ENCODE results near the gene PARP11. TPM values are rescaled to one million over a fixed set of nuclear protein-coding genes. Genes with fewer than 3 reads are reported as not detected.

Gene PARP11
- total RNA-seq, 1 experiment from 2014 or later = 2.7 TPM

DNA sequence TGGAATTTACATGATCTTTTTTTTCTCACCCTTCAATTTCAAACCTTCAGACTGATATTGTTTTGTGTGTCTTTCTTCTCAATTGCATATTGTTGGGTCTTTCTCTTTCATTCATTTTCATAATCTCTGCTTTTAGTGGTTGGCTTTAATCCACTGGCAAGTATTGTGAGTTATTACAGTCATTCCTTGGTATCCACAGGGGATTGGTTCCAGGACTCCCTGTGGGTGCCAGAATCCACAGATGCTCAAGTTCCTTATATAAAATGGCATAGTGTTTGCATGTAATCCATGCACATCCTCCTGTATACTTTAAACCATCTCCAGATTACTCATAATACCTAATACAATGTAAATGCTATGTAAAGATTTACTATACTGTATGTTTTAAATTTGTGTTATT, 29.7 kb upstream of the PARP11 start:
- CTCF ChIA-PET = no interaction called here
- no peak overlapping the region for H3K4me3 ChIP-seq (replicated peaks in 1 of 2; ENCODE audit: low read depth in 1 of 2, low read length in 2 of 2)
- intact Hi-C loops (cut with micrococcal nuclease) = no loop called here
- H3K9ac ChIP-seq (ENCODE audit: low read length) = no peak overlapping the region
- H4K20me1 ChIP-seq (ENCODE audit: insufficient read depth) = no peaks in the 10 kb centered on the region
- H3K79me2 ChIP-seq (ENCODE audit: insufficient read depth, low read length) = no peaks in the 10 kb centered on the region
- ATAC-seq = no peak
- no peak overlapping the region for H2AFZ ChIP-seq (ENCODE audit: low read depth, low read length, poor library complexity, severe bottlenecking)
- RAD21 ChIA-PET (ENCODE audit: low non-redundant PET in 1 of 2, low total read pairs in 2 of 2, uncharacterized antibody in 2 of 2, unreplicated experiment in 2 of 2) = no interaction called here
- no peak overlapping the region for H3K4me2 ChIP-seq (ENCODE audit: low read length)
- no TSS peak for BruUV-seq (replicated peaks)
- no peak for DNase-seq (ENCODE audit: low read depth, low spot score)
- H3K36me3 ChIP-seq (ENCODE audit: control insufficient read depth in 1 of 2, insufficient read depth in 2 of 2, low read length in 2 of 2) = no peaks in the 10 kb centered on the region
- H3K4me1 ChIP-seq (ENCODE audit: control insufficient read depth in 1 of 2, insufficient read depth in 2 of 2, low read length in 2 of 2) = no peaks in the 10 kb centered on the region
- no peak for TF ChIP-seq POLR2AphosphoS5 (IDR thresholded peaks at IDR 0.05; ENCODE audit: low read depth, low read length)
- TF ChIP-seq SP1 (IDR thresholded peaks at IDR 0.05; ENCODE audit: low read depth) = no peak
- no peak overlapping the region for H3K27ac ChIP-seq (ENCODE audit: low read depth, low read length)
- H3K9me2 ChIP-seq (ENCODE audit: insufficient read depth) = no peaks in the 10 kb centered on the region
- H3K9me3 ChIP-seq (ENCODE audit: control insufficient read depth in 1 of 2, insufficient read depth in 1 of 2, low read depth in 1 of 2, low read length in 2 of 2) = no peaks in the 10 kb centered on the region
- POLR2A ChIA-PET = no interaction called here
- H3K27me3 ChIP-seq (ENCODE audit: insufficient read depth, low read length) = peaks cover 36% of the 10 kb centered on the region

DNA sequence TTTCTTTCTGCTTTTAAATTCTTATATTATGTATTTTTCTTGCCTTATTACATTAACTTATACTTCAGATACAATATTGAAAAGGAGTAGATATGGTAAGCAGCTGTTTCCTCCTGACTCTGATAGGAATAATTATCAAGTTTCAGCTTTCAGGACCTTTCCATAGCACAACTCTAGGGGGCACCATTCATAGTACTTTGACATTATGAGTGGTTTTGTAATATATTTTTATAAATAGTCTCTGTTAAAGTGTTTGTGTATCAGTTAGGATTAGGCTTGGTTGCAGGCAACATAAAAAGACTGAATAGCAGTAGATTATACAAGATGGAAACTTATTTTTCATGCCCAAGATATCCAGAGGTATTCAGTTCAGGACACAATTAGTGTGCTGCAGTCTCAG, 27.9 kb upstream of the PARP11 start:
- H3K4me1 ChIP-seq (ENCODE audit: control insufficient read depth in 1 of 2, insufficient read depth in 2 of 2, low read length in 2 of 2) = no peaks in the 10 kb centered on the region
- H2AFZ ChIP-seq (ENCODE audit: low read depth, low read length, poor library complexity, severe bottlenecking) = no peak overlapping the region
- DNase-seq (ENCODE audit: low read depth, low spot score) = no peak
- no peaks in the 10 kb centered on the region for H3K79me2 ChIP-seq (ENCODE audit: insufficient read depth, low read length)
- H3K9me3 ChIP-seq (ENCODE audit: control insufficient read depth in 1 of 2, insufficient read depth in 1 of 2, low read depth in 1 of 2, low read length in 2 of 2) = no peaks in the 10 kb centered on the region
- no peak overlapping the region for H3K27ac ChIP-seq (ENCODE audit: low read depth, low read length)
- H4K20me1 ChIP-seq (ENCODE audit: insufficient read depth) = no peaks in the 10 kb centered on the region
- no peak for ATAC-seq
- peaks cover 53% of the 10 kb centered on the region for H3K27me3 ChIP-seq (ENCODE audit: insufficient read depth, low read length)
- CTCF ChIA-PET = interaction anchor here (1.8 kb wide), 1 partner anchor 16 kb away, joined by 6 read pairs; no protein-coding TSS in a partner anchor
- POLR2A ChIA-PET = no interaction called here
- no peaks in the 10 kb centered on the region for H3K36me3 ChIP-seq (ENCODE audit: control insufficient read depth in 1 of 2, insufficient read depth in 2 of 2, low read length in 2 of 2)
- TF ChIP-seq SP1 (IDR thresholded peaks at IDR 0.05; ENCODE audit: low read depth) = no peak
- TF ChIP-seq, protein P1, sequence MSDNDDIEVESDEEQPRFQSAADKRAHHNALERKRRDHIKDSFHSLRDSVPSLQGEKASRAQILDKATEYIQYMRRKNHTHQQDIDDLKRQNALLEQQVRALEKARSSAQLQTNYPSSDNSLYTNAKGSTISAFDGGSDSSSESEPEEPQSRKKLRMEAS (IDR thresholded peaks at IDR 0.05) = no peak
- TF ChIP-seq, protein P2, sequence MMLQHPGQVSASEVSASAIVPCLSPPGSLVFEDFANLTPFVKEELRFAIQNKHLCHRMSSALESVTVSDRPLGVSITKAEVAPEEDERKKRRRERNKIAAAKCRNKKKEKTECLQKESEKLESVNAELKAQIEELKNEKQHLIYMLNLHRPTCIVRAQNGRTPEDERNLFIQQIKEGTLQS (IDR thresholded peaks at IDR 0.05) = no peak
- TF ChIP-seq ZNF274 (IDR thresholded peaks at IDR 0.05; ENCODE audit: low read depth, low read length) = no peak
- no peak for TF ChIP-seq POLR2A (IDR thresholded peaks at IDR 0.05; ENCODE audit: borderline replicate concordance, extremely low read depth, insufficient read depth, insufficient read length)
- peak in 1 of 3 experiments; percentile 51; a peak in 2 of 6 replicates for TF ChIP-seq CTCF (IDR thresholded peaks at IDR 0.05 in 2 of 3, conservative IDR thresholded peaks at IDR 0.05 in 1 of 3; ENCODE audit: borderline replicate concordance in 1 of 3, insufficient read depth in 1 of 3, low read depth in 2 of 3, low read length in 2 of 3)
- TF ChIP-seq ELF1 (IDR thresholded peaks at IDR 0.05; ENCODE audit: borderline replicate concordance, low read depth) = no peak
- no peak for TF ChIP-seq CEBPB (IDR thresholded peaks at IDR 0.05; ENCODE audit: low read depth)
- no peak for TF ChIP-seq ZFX (IDR thresholded peaks at IDR 0.05)
- H3K9ac ChIP-seq (ENCODE audit: low read length) = no peak overlapping the region
- no peak overlapping the region for H3K4me2 ChIP-seq (ENCODE audit: low read length)
- RAD21 ChIA-PET (ENCODE audit: low non-redundant PET in 1 of 2, low total read pairs in 2 of 2, uncharacterized antibody in 2 of 2, unreplicated experiment in 2 of 2) = no interaction called here
- no peak overlapping the region for H3K4me3 ChIP-seq (replicated peaks in 1 of 2; ENCODE audit: low read depth in 1 of 2, low read length in 2 of 2)
- no TSS peak for BruUV-seq (replicated peaks)
- intact Hi-C loops (cut with micrococcal nuclease) = no loop called here
- no peaks in the 10 kb centered on the region for H3K9me2 ChIP-seq (ENCODE audit: insufficient read depth)

Data from HCT116 (cell line).